Astrocyte (in vitro differentiated cells and primary cell): ENCODE results near the gene RNU5B-1.

Experiments used
- CTCF ChIP-seq: IDR thresholded peaks from 2 replicates; pipeline ENCODE4 v1.5.1; 2011; ENCODE audit warnings: low read depth, mild to moderate bottlenecking, inconsistent platforms, low read length, moderate library complexity; ENCODE audit not compliant: insufficient read depth
- EZH2 ChIP-seq: IDR thresholded peaks from 2 replicates; pipeline ENCODE4 v1.6.1; 2012; ENCODE audit warnings: mild to moderate bottlenecking, low read length, inconsistent platforms; ENCODE audit not compliant: insufficient read depth

DNA sequence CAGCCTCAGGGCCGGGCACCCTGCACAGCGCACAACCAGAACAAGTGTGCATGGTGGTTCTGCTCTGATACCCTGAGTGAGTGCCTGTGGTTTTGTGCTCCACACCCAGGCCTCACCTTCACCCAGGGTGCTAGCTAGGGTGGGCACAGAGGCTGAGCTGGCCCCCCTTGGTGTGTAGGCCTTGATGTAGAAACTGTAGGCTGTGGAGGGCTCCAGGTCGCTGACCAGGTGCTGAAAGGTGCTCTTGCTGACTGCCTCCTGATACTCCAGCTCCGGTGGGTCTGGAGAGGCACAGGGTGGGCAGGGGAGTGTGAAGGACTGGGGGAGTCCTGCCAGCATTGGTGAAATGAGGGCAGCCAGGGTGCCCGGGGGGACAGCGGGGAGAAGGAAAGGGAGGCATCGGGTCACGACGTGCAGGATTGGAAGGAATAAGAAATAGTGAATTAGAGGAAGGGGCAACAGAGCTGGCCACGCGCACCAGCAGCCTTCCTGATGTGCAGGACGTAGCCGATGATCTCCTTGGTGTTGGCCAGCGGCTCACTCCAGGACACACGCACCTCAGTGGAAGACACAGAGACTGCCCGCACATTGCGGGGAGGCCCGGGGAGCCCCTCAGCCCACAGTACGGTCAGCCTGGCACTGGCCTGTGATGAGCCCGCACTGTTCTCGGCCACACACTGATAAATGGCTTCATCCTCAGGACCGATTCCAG is 26.6 kb downstream of the RNU5B-1 start:
- TF ChIP-seq CTCF (no peak), EZH2 (no peak)
